NCI-H524 (cell line): Measurements from ENCODE around the gene GRIFIN.
A peak's percentile ranks its signal among the peaks of the same experiment; 100 is the strongest.
"Not testable (repeated sequence)": the region's sequence is repeated elsewhere in the genome, so short reads cannot be mapped to it uniquely, and the experiment has no call there.

Experiments
- DNase-seq, 2 experiments: peaks; one replicate each; lab custom pipeline; 2025; lab: John Stamatoyannopoulos, UW

Gene GRIFIN

DNA sequence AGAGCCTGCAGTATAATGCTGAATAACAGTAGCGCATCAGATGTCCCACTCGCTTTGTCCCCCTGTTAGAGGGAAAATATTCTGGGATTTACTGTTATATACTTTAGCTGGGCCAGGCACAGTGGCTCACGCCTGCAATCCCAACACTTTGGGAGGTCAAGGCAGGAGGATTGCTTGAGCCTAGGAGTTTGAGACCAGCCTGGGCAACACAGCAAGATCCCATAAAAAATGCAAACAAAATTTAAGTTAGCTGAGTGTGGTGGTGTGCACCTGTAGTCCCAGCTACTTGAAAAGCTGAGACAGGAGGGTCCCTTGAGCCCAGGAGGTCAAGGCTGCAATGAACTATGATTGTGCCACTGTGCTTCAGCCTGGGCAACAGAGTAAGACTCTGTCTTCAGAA lies 22.3 kb downstream of the GRIFIN start:
- DNase-seq: not testable (repeated sequence)

DNA sequence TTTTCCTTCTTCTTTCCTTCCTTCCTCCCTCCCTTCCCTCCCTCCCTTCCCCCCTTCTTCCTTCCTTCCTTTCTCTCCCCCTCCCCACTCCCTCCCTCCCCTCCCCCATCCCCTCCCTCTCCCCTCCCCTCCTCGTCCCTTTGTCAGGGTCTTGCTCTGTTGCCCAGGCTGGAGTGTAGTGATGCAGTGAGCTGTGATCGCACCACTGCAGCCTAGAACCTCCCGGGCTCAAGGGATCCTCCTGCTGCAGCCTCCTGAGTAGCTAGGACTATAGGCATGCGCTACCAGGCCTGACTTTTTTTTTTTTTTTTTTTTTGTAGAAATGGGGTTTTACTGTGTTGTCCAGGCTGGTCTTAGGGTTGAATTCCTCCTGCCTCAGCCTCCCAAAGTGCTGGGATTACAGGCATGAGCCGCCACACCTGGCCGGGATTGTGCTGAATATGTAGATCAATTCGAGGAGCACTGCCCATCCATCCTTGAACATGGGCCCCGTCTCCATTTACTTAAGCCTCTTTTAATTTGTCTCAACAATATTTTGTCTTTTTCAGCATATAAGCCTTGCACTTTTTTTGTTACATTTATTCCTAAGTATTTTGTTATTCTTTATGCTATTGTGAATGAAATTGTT lies 23.4 kb downstream of the GRIFIN start:
- no peak for DNase-seq

DNA sequence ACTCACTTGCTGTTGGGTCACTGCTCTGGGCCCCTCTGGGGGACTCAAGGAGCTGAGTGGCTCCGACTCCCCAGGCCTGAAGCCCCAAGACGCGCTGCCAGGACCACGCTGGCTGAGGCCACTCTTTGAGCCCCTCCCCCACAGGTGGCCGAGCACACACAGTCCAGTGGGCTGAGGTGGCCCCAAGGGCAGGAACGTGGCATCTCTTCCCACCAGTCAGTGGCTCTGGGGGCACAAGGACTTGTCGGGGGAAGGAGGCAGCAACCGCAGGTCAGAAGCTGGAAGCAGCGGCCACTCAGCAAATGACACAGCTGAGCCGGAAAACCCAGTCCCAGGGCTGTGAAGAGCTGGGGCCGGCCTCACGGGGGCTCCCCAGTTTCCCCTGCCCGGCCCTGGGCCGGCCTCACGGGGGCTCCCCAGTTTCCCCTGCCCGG lies 24.1 kb downstream of the GRIFIN start:
- DNase-seq: peak in 1 of 2 experiments; percentile 25

DNA sequence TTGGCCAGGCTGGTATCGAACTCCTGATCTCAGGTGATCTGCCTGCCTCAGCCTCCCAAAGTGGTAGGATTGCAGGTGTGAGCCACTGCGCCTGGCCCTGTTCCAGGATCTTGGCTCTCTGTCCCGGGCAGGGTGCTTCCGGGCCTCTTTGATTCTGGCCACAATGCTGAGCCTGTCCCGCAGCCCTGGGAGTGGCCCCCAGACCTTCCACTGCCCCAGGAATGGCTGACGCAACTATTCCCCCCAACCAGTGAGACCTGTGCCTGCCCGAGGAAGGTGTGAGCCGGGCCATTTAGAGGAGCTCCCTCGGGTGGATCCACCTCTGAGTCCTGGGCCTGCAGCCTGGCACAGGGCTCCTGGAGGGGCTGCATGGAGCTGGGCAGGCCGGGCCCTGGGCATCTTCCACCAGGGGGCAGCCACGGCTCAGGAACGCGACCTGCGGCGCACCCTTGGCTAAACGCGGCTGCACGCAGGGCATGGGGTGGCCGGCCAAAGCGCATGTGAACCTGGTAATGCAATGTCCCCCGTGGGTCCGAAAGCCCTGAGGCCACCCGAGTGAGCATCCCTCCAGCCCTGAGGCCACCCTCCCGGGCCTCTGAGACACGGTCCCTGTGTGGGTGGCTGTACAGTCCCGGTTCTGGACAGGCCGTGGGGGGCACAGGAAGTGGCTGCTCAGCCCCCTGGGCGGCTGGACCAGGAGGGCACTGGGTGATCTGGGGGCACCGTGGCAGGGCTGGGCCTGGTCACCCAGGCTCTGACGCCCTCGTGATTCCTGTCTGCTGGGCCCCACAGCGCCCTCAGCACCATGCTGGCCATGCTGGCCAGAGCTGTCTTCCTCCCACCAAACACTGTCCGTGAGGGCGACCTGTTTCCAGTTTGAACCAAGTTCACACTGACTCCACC lies 24.8 kb downstream of the GRIFIN start:
- peak; percentile 45 to 64 for DNase-seq

DNA sequence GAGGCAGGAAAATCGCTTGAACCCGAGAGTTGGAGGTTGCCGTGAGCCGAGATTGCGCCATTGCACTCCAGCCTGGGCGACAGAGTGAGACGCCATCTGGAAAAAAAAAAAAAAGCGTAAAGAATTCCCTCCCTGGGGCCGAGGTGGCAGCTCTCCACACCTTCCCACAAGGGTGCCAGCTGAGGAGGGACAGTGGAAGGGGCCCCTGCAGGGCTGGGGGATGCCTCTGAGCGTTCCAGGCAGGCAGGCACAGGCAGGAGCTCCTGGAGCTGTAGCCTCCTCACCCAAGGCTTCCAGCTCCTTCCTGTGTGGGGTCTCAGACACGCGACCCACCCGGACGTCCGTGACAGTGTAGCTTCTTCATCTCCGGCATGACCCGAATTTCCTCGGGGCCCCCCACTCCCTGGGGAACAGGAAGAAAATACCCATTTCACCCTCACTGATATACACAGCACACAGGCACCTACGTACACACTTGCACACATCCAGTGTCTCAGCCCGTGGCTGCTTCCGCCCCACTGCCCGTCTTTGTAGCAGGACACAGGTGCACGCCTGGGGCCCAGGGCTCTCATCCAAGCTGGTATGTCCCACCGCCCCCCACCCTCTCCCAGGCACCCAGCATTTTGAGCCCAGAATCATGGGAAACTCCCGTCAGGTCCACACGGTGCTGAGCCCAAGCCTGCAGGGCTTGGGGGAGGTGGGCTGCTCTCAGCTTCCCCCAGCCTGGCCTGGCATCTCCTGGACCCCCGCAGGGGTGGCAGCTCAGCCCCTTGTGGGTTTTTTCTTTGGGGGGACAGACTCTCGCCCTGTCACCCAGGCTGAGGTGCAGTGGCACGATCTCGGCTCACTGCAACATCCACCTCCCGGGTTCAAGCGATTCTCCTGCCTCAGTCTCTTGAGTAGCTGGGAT lies 25.7 kb downstream of the GRIFIN start:
- peak in 1 of 2 experiments; percentile 15 for DNase-seq

DNA sequence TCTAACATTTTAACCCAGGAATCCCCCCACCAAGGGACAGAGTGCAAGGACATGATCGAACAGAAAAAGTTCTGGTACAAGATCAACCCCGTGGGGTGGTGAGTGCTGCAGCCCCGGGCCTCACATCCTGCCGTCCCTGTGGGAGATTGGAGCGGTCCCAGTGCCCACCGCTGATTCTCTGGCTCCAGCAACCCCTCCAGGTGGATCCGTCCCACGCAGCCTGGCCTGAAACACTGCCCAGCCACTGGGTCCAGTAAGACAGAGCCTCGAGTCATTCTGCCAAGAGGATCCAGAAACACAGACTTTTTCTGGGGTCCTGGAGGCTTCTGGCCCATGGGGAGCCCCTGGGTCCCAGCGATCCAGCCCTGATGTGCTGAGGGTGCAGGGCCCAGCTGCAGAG lies 29.5 kb downstream of the GRIFIN start:
- DNase-seq: no peak

DNA sequence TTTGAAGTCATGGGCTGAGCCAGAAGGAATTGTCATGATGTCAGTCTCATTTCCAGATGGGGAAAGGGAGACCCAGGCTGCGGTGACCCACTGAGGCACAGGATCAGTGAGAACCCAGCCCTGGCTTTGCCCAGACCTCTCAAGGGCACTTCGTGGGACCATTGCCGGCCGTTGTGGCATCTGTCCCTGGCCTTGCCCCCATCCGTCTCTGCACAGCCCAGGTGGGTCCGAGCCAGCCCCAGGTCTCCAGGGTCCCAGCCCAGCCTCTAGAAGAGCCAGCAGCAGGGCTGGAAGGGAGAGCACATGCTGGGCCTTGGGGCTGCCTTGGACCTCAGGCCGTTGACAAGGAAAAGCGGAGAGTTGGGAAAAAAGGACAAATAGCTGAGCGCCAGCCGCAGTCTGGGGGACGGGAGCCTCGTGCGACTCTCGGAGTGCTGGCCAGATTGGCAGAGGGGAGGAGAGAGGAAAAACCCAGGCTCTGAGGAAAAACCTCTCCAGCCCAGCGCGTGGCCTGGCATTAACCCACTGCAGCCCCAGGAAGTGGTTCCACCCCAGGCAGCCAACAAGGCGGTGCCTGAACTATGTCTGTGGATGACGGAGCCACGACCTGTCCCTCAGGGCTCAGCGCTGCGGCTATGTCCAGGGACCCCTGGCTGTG lies 30.2 kb downstream of the GRIFIN start:
- DNase-seq: no peak

DNA sequence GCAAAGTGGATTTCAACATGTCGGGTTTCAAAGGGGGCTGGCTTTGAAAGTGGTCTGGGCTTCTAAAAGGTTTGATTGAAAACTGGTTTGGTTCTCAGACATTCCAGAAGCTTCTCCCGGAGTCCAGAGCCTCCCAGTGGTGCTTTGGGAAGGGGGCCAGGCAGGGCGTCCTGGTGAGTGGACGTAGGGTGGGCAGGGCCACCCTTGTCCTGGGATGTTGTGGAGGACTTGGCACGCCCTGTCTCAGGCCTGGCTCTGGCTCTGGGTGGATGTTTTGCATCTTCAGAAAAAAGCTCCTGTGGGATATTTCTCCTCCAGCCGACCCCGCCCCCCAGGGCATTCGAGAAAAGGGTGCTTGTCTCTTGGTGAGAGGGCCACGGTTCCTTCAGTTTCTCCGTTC lies 31.2 kb downstream of the GRIFIN start:
- DNase-seq: no peak

DNA sequence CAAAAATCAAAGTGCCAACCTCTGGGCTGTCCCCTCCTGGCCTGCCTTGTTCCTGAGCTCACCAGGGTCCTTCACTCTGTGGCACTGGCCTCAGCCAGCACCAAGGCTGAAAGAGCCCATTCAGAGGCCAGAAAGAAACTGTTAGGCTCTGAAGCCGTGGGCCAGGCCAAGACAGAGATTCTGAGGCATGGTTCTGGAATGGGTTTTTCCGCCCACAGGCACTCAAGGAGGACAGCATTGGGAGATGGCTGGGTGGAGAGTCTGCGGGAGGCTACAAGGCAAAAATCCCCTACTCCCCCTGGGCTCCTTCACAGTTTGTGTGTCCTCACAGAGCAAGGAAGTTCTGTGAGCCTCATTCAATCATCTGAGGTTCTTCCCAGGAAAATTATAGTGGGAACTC lies 31.7 kb downstream of the GRIFIN start:
- no peak for DNase-seq

DNA sequence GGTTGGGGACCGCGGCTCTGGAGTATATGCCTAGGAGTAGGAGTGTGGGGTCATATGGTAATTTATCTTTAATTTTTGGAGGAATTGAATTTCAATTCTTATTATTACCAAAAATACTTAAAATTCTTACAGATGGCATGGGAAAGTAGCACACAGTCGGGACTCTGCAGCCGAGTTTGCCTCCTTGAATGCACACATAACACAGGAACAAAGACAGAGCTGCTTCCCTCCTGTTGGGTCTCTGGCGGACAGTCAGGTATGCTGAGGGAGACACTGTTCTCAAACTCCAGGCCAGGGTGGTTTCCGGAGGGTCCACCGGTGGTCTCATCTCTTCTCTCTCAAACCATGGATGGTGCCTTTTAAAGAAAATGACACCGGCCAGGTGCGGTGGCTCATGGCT lies 32.7 kb downstream of the GRIFIN start:
- no peak for DNase-seq

DNA sequence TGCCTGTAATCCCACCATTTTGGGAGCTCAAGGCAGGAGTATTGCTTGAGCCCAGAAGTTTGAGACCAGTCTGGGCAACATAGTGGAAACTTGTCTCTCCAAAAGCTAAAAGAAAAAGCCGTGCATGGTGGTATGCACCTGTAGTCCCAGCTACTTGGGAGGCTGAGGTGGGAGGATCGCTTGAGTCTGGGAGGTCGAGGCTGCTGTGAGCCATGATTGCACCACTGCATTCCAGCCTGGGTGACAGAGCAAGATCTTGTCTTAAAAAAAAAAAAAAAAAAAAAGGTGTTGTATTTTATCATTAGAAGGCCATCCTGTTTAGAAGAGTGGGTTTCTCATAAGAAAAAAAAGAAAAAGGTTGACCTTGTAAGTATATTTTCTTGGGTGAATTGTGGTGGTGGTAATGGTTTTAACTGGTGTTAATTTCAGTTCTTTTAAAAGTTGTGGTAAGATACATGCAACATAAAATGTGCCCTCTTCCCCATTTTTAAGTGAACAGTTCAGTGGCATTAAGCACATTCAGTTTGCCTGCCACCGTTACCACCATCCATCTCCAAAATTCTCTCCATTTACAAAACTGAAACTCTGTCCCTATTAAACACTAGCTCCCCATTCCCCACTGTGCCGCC lies 34.7 kb downstream of the GRIFIN start:
- no peak for DNase-seq

DNA sequence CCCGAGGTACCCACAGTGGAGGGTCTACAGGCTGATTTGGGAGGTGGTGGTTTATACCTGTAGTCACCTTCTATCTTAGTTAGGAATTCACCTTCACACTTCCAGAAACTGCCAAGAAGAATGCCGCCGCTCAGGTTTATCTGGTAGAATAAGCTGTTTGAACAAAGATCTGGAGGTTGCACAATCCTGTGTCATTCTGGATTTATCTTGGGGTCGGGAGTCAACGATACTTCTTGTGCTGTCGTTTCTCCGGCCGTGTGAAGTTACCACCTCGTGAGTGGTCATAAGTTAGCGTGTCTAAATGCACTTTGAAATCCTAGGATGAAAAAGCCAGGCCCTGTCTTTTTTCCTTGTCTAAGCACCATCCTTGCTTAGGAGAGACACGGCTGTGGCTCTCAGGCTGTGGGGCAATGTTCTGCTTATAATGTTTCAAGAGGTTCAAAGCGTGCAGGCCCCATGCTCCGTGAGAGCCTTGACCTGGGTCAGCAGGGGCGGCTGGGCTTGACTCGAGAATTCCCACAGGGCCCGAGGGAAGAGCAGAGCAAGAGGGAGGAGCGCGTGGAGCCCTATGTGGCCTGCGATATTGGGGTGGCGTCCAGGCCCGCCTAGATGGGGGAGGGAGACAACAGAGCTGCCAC lies 35.5 kb downstream of the GRIFIN start:
- DNase-seq: no peak

DNA sequence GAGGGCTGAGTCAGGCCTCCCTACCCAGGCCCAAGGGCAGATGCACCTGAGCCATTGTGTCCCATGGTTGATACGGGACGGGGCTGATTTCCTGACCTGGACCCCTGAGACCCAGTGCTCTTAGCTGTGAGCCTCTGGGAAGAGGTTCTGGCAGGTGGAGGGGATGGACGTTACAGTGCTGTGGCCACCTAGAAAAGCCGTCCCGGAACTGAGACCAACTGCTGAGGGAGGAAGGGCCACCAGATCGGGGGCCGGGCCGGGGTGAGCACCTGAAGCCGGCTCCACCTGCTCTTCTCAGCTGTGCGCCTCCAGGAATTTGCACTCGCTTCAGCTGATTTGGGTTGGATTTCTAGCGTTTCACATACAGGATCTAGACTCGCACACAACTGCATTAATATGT lies 37.4 kb downstream of the GRIFIN start:
- no peak for DNase-seq

DNA sequence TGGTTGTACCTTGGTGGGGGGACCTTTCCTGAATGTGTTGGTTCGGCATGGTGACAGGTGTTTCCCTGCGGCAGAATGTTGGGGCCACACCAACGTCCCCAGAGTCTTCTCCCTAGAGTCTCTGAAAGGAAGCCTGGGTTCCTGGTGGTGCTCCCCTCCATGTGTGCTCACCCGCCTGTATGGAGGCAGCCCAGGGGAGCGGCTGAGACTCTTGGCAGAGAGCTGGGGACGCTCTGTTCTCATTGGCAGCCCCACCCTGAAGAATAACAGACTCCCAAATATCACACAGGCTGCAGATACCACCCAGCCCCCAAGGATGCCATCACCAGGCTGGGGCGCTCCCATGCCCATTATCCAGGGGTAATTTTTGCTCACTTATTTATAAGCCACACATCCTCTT lies 38.0 kb downstream of the GRIFIN start:
- no peak for DNase-seq

DNA sequence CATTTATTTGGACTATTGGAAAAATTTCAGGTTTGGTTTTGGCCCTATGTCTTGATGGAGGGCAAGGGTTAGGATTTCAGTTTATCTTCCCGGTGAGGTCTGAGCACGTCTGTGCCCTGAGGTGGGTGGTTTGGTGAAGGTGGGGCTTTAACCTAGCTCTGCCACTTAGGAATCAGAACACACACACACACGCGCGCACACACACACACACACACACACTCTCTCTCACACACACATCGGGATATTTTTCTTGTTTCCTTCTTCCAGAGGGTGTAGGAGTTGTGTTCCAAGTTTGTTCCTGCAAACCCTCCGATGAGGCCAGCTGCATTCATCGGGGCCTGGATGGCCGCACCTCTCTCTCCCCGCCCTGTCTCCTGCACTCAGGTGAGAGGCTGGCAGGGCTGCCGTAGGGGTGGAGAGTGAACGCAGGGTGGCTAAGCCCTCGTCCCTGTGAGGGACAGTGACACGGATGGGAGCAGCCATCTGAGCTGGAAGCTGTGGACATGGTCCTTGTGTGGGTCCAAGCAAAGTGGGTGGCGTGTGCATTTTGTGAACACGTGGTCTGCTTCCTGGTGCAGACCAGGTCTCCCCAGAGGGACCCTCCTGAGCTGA lies 38.6 kb downstream of the GRIFIN start:
- no peak for DNase-seq

DNA sequence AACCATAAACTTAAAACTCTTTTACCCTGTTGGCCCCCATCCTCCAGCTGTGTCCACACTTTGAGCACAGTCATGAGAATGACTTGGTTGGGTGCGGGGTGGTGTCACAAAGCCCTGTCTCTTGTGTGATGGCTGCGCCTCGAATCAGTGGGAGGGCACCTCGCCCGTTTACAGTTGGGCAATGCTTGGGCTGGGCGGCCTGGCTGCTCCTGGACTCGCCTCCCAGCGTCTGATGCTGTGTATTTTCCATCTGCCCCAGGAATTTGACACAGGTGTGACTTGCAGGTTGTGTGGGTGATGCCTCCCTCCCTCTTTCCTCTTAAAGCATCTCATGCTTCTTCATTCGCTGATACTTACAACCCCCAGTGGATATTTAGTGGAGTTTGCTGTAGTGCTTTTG lies 39.1 kb downstream of the GRIFIN start:
- no peak for DNase-seq

DNA sequence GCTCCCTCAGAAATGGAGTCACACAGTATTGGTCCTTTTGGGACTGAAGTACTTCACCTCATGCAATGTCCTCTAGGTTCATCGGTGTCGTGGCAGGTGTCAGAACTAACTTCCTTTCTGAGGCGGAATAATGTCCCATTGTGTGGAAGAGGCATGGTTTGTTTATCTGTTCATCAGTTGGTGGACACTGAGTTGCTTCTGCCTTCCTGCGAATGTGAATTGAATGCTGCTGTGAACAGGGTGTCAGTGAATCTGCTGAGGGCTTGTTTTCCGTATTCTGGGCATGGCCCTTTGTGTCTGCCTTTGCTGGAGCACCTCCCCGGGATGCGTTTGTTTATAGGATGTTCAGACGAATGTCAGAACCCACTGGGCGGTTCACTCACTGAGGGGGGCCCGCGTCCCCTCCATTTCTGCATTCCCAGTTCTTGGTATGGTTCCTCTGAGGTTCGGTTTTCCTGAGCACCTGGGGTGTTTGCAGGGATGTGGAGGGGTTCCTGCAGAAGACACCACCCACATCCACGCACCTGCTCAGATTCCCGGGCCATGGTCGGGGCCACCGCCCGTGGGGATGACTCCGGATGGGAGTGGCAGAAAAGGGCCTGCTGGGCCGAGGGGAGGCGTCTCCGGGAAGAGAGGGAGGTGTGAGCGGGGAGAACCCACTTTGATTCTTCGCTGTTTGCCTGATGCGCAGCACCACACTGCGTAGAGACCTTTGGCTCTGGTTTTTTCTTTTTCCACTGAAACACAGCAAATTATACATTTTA lies 39.7 kb downstream of the GRIFIN start:
- DNase-seq: no peak

DNA sequence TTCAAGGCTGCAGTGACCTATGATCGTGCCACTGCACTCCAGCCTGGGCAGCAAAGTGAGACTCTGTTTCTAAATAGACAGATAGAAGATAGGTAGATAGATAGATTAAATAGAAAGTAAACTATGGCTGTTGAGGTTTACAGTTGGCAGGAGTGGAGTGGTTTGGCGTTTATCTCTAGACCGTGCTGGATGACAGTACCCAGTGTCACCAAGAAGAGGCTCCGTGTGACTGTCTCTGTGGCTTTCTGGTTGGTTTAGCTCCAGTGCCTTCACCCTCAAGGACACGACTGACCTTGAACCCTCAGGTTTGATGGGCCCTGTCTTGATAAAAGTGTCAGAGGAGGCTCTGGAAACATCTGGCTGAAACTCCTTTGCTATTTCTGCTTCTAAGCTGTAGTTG lies 41.1 kb downstream of the GRIFIN start:
- DNase-seq: no peak

DNA sequence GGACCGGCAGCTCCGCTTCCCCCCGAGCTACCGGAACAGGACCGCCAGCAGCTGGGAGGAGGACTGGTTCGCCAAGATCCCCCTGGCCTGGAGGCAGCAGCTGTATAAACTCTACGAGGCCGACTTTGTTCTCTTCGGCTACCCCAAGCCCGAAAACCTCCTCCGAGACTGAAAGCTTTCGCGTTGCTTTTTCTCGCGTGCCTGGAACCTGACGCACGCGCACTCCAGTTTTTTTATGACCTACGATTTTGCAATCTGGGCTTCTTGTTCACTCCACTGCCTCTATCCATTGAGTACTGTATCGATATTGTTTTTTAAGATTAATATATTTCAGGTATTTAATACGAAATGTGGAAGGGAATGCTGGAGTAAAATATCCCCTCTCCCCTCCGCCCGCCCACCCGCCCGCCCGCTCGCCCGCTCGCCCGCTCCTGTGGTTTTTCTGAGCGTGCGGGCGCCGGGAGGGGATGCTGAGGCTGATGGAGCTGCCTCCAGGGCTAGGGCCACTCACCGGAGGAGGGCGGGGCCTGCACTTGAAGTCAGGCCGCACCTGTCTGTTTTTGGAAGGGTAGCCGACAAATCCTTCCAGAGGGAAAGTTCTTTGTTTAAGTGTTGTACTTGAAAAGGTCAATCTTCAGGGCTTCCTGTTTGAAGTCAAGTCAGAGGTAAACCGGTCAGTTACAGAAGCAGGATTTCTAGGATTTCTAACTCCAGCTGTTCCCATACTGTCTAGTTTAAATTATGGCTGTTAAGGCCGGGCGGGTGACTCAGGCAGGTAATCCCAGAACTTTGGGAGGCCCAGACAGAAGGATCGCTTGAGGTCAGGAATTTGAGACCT lies 42.3 kb downstream of the GRIFIN start:
- DNase-seq: no peak
